ENCODE measurements around the gene NMT1.
"Not testable (repeated sequence)": the region's sequence is repeated elsewhere in the genome, so short reads cannot be mapped to it uniquely, and the experiment has no call there.

Gene NMT1

GRCh38 chr17:45038728-45039634, 22.1 kb upstream of the NMT1 start:
- DNase-seq: no peak

- no peak for DNase-seq
Observed at GRCh38 chr17:45040459-45040858, 20.7 kb upstream of the NMT1 start.

GRCh38 chr17:45042346-45043120, 18.6 kb upstream of the NMT1 start:
- no peak for DNase-seq

GRCh38 chr17:45043813-45044540, 17.1 kb upstream of the NMT1 start:
- no peak for DNase-seq

GRCh38 chr17:45046537-45047125, 14.5 kb upstream of the NMT1 start:
- no peak for DNase-seq

GRCh38 chr17:45048795-45049563, 12.1 kb upstream of the NMT1 start:
- DNase-seq: no peak

- peak; percentile 72 for DNase-seq
Observed at GRCh38 chr17:45050481-45051059, 10.5 kb upstream of the NMT1 start.

- peak; percentile 93 for DNase-seq
Observed at GRCh38 chr17:45051060-45051719, 9.9 kb upstream of the NMT1 start, which contains the start of gene DCAKD. Gene DCAKD (minus strand): TSS chr17:45051632. CDS start chr17:45034885, 16,747 bp downstream.

- not testable (repeated sequence) for DNase-seq
Observed at GRCh38 chr17:45051720-45052051, 9.4 kb upstream of the NMT1 start.

GRCh38 chr17:45052052-45052772, 8.9 kb upstream of the NMT1 start:
- peak; percentile 74 for DNase-seq

GRCh38 chr17:45060382-45060796, 728 bp upstream of the NMT1 start:
- no peak for DNase-seq

GRCh38 chr17:45061606-45062205, 589 bp downstream of the NMT1 start:
- no peak for DNase-seq

GRCh38 chr17:45063198-45063597, 2.1 kb downstream of the NMT1 start:
- DNase-seq: no peak

- DNase-seq: no peak
Observed at GRCh38 chr17:45067637-45068036, 6.5 kb downstream of the NMT1 start.

GRCh38 chr17:45070001-45070400, 8.9 kb downstream of the NMT1 start:
- no peak for DNase-seq

GRCh38 chr17:45070809-45071208, 9.7 kb downstream of the NMT1 start:
- DNase-seq: no peak

- DNase-seq: no peak
Observed at GRCh38 chr17:45073414-45074070, 12.4 kb downstream of the NMT1 start.

- no peak for DNase-seq
Observed at GRCh38 chr17:45077643-45078042, 16.5 kb downstream of the NMT1 start.

GRCh38 chr17:45081047-45081703, 20.1 kb downstream of the NMT1 start:
- DNase-seq: no peak
